Epithelial cell of prostate (primary cell): ENCODE data around the gene NIPAL3.
A peak's percentile ranks its signal among the peaks of the same experiment; 100 is the strongest.
"Not testable (repeated sequence)": the region's sequence is repeated elsewhere in the genome, so short reads cannot be mapped to it uniquely, and the experiment has no call there.

ENCODE experiments used
- DNase-seq: peaks from one replicate; pipeline ENCODE4 v3.0.0-alpha.2; 2011; ENCODE audit warnings: low read depth, low spot score
- H3K27ac ChIP-seq: fragments of 450-650 bp; 2 replicates; pipeline ENCODE4 v1.5.1; 2017; ENCODE audit warnings: mild to moderate bottlenecking

The NIPAL3 gene

GRCh38 chr1:24506691-24507381 is 91.2 kb downstream of the NIPAL3 start:
- H3K27ac ChIP-seq = no peak overlapping the region
- no peak for DNase-seq

GRCh38 chr1:24507405-24507804 is 91.8 kb downstream of the NIPAL3 start:
- no peak for DNase-seq

GRCh38 chr1:24508911-24509310 is 93.3 kb downstream of the NIPAL3 start:
- DNase-seq = no peak
- H3K27ac ChIP-seq = no peak overlapping the region

More at GRCh38 chr1:24507405-24507804, 91.8 kb downstream of the NIPAL3 start:
- H3K27ac ChIP-seq = no peak overlapping the region

GRCh38 chr1:24513706-24514105 is 98.1 kb downstream of the NIPAL3 start:
- no peak overlapping the region for H3K27ac ChIP-seq
- no peak for DNase-seq

GRCh38 chr1:24514946-24515345 is 99.3 kb downstream of the NIPAL3 start:
- DNase-seq = no peak

GRCh38 chr1:24515671-24516209 is 100.1 kb downstream of the NIPAL3 start:
- peak; percentile 54 for DNase-seq
- peak overlapping the region; percentile 61 for H3K27ac ChIP-seq

More at GRCh38 chr1:24514946-24515345, 99.3 kb downstream of the NIPAL3 start:
- peak overlapping the region; percentile 61 for H3K27ac ChIP-seq

GRCh38 chr1:24516506-24516905 is 100.9 kb downstream of the NIPAL3 start:
- peak overlapping the region; percentile 61 for H3K27ac ChIP-seq
- DNase-seq = no peak

GRCh38 chr1:24517898-24518297 is 102.3 kb downstream of the NIPAL3 start:
- no peak for DNase-seq
- no peak overlapping the region for H3K27ac ChIP-seq

- H3K27ac ChIP-seq = not testable (repeated sequence)
Observed at GRCh38 chr1:24520282-24520681, 104.7 kb downstream of the NIPAL3 start.

More at GRCh38 chr1:24520282-24520681, 104.7 kb downstream of the NIPAL3 start:
- DNase-seq = not testable (repeated sequence)
